HFF-Myc (cell line): Measurements from ENCODE around the gene CDH13.

Experiments used
- DNase-seq: peaks from one replicate; pipeline ENCODE4 v3.0.0-alpha.2; 2011; ENCODE audit warnings: low read depth; ENCODE audit errors: extremely low read depth
- H3K4me3 ChIP-seq: replicated peaks from 2 replicates; pipeline ENCODE4 v1.5.1; 2011; ENCODE audit warnings: low read depth, mild to moderate bottlenecking, control low read depth, low read length
- CTCF ChIP-seq: IDR thresholded peaks from 2 replicates; pipeline ENCODE4 v1.5.1; 2012; ENCODE audit warnings: mild to moderate bottlenecking, low read depth, low read length, control low read depth; ENCODE audit errors: missing control alignments

The CDH13 gene

DNA sequence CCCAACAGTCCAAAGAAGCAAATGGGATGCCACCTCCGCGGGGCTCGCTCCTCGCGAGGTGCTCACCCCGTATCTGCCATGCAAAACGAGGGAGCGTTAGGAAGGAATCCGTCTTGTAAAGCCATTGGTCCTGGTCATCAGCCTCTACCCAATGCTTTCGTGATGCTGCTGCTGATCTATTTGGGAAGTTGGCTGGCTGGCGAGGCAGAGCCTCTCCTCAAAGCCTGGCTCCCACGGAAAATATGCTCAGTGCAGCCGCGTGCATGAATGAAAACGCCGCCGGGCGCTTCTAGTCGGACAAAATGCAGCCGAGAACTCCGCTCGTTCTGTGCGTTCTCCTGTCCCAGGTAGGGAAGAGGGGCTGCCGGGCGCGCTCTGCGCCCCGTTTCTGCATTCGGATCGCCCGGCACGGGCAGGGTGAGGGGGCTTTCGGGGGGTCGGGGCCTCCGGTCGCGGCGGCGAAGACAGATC lies at the start of gene CDH13:
Gene CDH13 (plus strand): TSS at position 179 of the 471 bp plus-strand sequence.
- no peak for DNase-seq
- no peak for TF ChIP-seq CTCF
- peak within 1 kb of the TSS; percentile 64 for H3K4me3 ChIP-seq

GRCh38 chr16:82580298-82580890 lies 46.4 kb upstream of the CDH13 start:
- no peak for DNase-seq
- peak; percentile 26 for TF ChIP-seq CTCF
- H3K4me3 ChIP-seq = no peak overlapping the region

DNA sequence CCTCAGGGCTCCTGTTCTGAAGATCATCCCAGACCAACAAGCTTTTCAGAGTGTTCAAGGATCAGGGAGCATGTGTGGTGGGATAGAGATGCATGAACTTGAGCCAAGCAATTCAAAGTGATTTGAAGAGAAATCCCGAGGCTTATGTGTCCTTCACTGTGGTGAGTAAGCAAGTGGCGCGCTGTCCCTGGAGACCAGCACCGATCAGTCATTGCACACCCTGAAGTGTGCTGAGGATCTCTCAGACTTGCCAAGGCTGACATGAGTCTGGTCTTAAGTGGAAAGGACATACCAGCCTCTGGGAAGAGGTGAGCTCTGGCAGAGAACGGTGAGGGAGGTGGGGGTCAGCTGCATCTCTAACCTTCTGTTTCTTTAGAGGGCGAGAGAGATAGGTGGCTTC lies 43.8 kb upstream of the CDH13 start:
- TF ChIP-seq CTCF = no peak
- no peak for DNase-seq
- no peak overlapping the region for H3K4me3 ChIP-seq

GRCh38 chr16:82583422-82583821 lies 43.3 kb upstream of the CDH13 start:
- no peak overlapping the region for H3K4me3 ChIP-seq
- no peak for TF ChIP-seq CTCF
- no peak for DNase-seq

GRCh38 chr16:82584553-82585152 lies 42.1 kb upstream of the CDH13 start:
- DNase-seq = no peak
- H3K4me3 ChIP-seq = no peak overlapping the region
- TF ChIP-seq CTCF = no peak

- no peak overlapping the region for H3K4me3 ChIP-seq
- no peak for TF ChIP-seq CTCF
- DNase-seq = no peak
Measured at GRCh38 chr16:82585675-82586074, 41.1 kb upstream of the CDH13 start.
